Measurements from ENCODE around the gene CRHR2.

CRHR2 gene

DNA sequence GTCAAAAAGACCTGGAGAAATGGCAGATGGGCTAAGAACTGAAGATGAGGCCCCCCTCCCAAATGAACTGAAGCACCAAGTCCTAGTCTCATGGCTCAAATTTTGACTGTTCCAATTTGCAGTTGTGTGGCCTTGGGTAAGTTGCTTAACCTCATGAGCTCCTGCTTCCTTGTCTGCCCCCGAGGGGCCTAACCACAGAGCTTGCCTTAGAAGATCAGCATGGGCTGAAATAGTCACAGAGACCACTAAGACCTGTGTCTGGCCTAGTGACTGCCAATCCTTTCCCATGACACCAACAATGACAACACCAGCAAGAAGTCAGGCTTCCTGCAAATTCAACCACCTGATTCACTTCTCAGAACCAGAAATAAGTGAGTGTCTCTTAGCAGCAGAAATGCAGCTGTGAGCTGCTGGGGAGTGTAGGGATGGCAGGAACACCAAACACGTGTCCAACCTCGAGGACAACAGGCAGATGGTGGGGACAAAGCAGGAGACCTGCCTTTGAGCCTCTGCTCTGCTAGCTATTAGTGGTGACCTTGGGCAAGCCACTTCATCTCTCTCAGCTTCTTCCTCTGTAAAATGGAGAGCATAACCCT, 23.7 kb downstream of the CRHR2 start:
- no peaks in the 10 kb centered on the region for H3K36me3 Mint-ChIP-seq (ENCODE audit: low read depth)
- DNase-seq (no peak), ATAC-seq (no peak)
- H3K27me3 Mint-ChIP-seq: no peaks in the 10 kb centered on the region
- H3K27ac Mint-ChIP-seq: no peak overlapping the region
- H3K4me1 Mint-ChIP-seq: no peaks in the 10 kb centered on the region
- H3K9me3 Mint-ChIP-seq: no peaks in the 10 kb centered on the region
- H3K4me3 Mint-ChIP-seq: no peak overlapping the region

- Mint-ChIP-seq H3K4me1 (no peaks in the 10 kb centered on the region), H3K36me3 (ENCODE audit: low read depth) (no peaks in the 10 kb centered on the region), H3K9me3 (no peaks in the 10 kb centered on the region), H3K27ac (no peak overlapping the region), H3K27me3 (no peaks in the 10 kb centered on the region), H3K4me3 (no peak overlapping the region)
- ATAC-seq (no peak), DNase-seq (no peak)
These were observed 25.1 kb downstream of the CRHR2 start for GRCh38 chr7:30657131-30657530.

- H3K4me3 Mint-ChIP-seq: no peak overlapping the region
- no peaks in the 10 kb centered on the region for H3K9me3 Mint-ChIP-seq
- H3K36me3 Mint-ChIP-seq (ENCODE audit: low read depth): no peaks in the 10 kb centered on the region
- no peaks in the 10 kb centered on the region for H3K27me3 Mint-ChIP-seq
- no peaks in the 10 kb centered on the region for H3K4me1 Mint-ChIP-seq
- ATAC-seq: no peak
- DNase-seq: no peak
- no peak overlapping the region for H3K27ac Mint-ChIP-seq
These were observed 26.0 kb downstream of the CRHR2 start for GRCh38 chr7:30656006-30656957.

DNA sequence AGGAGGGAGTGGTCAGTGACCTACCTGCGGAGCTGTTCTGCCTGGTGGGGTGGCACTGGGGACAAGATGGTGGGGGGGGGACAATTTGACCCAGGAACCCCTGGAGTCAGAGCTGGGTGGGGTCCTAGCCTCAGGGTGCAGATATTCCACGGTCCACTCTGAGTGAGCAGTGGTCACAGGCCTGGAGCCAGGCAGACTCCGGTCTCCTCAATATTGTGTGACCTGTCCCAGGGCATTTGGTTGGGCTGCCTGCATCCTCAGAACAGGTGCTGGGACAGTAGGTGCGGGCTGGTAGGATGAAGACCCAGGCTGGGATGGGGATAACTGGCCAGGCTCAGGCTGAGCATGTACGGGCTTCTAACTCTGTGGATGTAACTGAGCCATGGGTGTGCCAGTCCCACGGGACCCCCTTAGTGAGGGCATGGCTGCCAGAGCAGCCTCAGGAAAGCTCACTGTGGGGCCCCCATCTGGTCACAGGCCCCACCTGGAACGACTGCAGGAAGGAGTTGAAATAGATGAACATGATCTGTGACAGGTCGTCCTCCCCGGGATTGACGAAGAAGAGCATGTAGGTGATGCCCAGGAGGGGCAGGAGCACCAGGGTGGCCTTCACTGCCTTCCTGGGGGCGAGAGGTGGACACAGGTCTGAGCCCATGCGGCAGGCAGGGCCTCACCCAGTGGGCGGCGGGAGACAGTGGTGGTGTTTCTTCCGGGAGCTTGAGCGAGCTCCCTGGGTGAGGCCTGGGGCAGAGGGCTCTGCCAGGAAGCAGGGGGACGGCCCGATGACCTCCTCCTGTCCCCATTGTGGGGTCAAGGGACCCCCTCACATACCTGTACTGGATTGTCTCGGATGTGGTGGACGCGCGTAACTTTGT, 26.9 kb downstream of the CRHR2 start:
- DNase-seq: no peak
- Mint-ChIP-seq H3K27me3 (no peaks in the 10 kb centered on the region), H3K36me3 (ENCODE audit: low read depth) (no peaks in the 10 kb centered on the region), H3K4me1 (no peaks in the 10 kb centered on the region), H3K27ac (no peak overlapping the region), H3K4me3 (no peak overlapping the region), H3K9me3 (no peaks in the 10 kb centered on the region)
- ATAC-seq: no peak

GRCh38 chr7:30654296-30655090, 27.8 kb downstream of the CRHR2 start:
- ATAC-seq (no peak), DNase-seq (no peak)
- H3K27me3 Mint-ChIP-seq: no peaks in the 10 kb centered on the region
- no peaks in the 10 kb centered on the region for H3K9me3 Mint-ChIP-seq
- no peaks in the 10 kb centered on the region for H3K4me1 Mint-ChIP-seq
- H3K4me3 Mint-ChIP-seq: no peak overlapping the region
- no peaks in the 10 kb centered on the region for H3K36me3 Mint-ChIP-seq (ENCODE audit: low read depth)
- H3K27ac Mint-ChIP-seq: no peak overlapping the region

DNA sequence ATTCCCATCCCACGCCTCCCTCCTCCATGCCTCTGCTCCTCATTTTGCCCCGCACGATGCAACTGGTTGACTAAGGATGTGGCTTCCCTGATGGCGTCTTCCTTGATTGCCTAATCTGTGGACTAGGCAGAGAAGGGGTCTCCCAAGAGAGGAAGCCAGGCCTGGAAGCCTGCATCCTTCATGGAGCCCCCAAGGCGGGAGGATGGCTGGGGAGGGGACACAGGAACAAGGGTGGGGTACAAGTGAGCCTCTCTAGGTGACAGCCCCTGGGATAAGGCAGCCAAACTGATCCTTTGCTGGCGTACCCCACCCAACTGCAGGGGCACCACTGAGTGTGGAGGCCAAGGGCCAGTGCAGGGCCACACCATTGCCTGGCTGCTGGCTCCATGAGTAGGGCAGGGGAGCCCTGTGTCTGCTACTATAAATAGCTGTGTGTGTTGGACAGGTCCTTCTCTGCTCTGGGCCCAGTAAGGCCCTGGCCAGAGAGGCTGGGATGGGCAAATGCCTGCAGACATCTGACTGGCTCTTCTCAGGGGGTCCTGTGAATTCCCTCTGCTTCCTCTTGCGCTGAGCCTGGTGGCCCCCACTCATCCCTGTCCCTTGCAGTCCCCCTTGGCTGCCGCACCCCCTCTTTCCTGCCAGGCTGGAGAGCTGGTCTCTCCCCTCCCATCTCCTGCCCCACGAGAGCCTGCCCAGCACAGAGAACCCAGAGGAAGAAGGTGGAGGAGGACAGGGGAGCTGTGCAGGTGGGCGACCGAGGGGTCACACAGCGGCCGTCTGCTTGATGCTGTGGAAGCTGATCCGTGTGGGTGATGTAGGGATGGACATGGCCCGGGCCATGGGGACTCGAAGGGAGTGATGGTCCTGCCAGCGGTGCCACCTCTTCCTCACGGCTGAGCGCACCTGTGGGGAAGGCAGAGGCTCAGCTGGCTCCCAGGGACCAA, 29.3 kb downstream of the CRHR2 start:
- Mint-ChIP-seq H3K27ac (no peak overlapping the region), H3K27me3 (no peaks in the 10 kb centered on the region), H3K4me1 (no peaks in the 10 kb centered on the region), H3K9me3 (no peaks in the 10 kb centered on the region), H3K4me3 (no peak overlapping the region), H3K36me3 (ENCODE audit: low read depth) (no peaks in the 10 kb centered on the region)
- ATAC-seq (no peak), DNase-seq (no peak)

- DNase-seq: no peak
- Mint-ChIP-seq H3K27ac (no peak overlapping the region), H3K9me3 (no peaks in the 10 kb centered on the region), H3K4me3 (no peak overlapping the region), H3K36me3 (ENCODE audit: low read depth) (no peaks in the 10 kb centered on the region), H3K4me1 (no peaks in the 10 kb centered on the region), H3K27me3 (no peaks in the 10 kb centered on the region)
- ATAC-seq: no peak
These were observed 30.1 kb downstream of the CRHR2 start for GRCh38 chr7:30652132-30652531.

- H3K9me3 Mint-ChIP-seq: no peaks in the 10 kb centered on the region
- peaks cover 3% of the 10 kb centered on the region for H3K36me3 Mint-ChIP-seq (ENCODE audit: low read depth)
- H3K27ac Mint-ChIP-seq: no peak overlapping the region
These were observed 31.8 kb downstream of the CRHR2 start for GRCh38 chr7:30650421-30650808.

DNA sequence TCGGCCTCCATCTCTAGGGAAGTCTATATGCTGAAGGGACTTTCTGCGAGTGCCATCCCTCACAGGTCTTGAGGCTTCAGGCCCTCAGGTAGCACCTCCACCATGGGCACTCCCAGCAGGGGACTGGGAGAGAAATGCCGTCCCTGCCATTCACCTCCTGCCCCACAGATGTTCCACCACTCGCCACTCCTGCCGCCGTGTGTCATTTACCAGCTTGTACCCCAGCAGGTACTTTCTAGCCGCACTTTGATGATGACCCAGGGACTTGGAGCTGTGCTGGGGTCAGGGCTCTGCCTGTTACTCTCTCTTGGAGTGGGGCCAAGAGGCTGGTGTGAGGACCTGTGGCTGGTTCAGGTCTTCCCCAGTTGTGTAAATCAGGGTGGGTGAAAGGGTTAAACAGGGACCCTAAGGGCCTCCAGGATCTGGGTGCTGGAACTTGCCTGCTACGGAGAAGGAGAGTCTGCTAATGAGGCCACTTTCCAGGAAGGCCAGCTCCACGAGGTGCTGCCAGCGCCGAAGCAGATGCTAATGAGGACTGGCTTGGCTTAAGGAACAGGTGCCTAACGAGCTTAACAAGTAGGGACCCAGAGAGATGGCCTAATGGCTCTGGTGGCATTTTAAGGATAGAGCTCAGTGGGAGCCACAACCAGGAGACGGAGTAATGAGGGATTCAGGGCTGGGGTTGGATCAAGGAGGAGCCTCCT, 32.4 kb downstream of the CRHR2 start:
- Mint-ChIP-seq H3K27me3 (no peaks in the 10 kb centered on the region), H3K9me3 (no peaks in the 10 kb centered on the region), H3K4me1 (no peaks in the 10 kb centered on the region), H3K36me3 (ENCODE audit: low read depth) (peaks cover 6% of the 10 kb centered on the region), H3K4me3 (no peak overlapping the region), H3K27ac (no peak overlapping the region)
- ATAC-seq: no peak
- no peak for DNase-seq

More at GRCh38 chr7:30650421-30650808, 31.8 kb downstream of the CRHR2 start:
- H3K4me1 Mint-ChIP-seq: no peaks in the 10 kb centered on the region
- ATAC-seq (no peak), DNase-seq (no peak)
- no peak overlapping the region for H3K4me3 Mint-ChIP-seq
- H3K27me3 Mint-ChIP-seq: no peaks in the 10 kb centered on the region

DNA sequence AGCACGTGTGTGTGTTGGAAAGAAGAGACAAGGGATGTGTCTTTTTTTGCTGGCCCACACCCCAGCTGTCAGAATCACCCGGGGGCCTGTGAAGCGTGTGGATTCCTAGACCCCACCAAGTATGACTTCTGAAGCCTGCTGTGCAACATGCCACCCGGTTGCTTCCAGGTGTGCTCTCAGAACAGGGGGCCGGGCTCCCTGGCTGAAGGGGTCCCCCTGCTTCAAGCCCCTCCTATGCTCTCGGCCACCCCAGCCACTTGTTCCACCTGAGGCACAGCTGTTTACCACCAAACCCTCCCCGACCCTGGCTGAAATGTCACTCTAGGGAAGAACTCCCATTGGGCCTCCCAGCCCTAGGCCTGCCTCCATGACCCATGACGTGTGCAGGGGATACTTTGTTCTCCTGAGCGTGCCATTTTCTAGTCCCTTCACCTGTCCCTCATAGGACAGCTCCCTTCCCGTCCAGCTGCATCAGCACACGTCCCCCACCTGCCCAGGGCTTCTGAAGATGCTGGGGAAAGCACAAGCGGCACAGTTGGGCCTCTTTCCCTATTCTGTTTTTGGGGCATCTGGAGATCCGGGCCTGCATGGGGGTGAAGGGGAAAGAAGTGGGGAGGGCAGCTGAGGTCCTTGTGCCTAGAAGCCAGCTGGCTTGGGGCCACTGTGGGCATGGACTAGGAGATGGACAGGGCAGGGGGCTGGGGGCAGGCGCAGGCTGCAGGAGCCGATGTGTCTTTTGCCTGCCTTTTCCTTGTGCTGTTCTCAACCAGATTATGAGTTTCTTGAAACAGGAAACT, 33.3 kb downstream of the CRHR2 start:
- peaks cover 11% of the 10 kb centered on the region for H3K36me3 Mint-ChIP-seq (ENCODE audit: low read depth)
- H3K27me3 Mint-ChIP-seq: no peaks in the 10 kb centered on the region
- DNase-seq (no peak), ATAC-seq (no peak)
- H3K4me1 Mint-ChIP-seq: no peaks in the 10 kb centered on the region
- no peaks in the 10 kb centered on the region for H3K9me3 Mint-ChIP-seq
- H3K27ac Mint-ChIP-seq: no peak overlapping the region
- no peak overlapping the region for H3K4me3 Mint-ChIP-seq

DNA sequence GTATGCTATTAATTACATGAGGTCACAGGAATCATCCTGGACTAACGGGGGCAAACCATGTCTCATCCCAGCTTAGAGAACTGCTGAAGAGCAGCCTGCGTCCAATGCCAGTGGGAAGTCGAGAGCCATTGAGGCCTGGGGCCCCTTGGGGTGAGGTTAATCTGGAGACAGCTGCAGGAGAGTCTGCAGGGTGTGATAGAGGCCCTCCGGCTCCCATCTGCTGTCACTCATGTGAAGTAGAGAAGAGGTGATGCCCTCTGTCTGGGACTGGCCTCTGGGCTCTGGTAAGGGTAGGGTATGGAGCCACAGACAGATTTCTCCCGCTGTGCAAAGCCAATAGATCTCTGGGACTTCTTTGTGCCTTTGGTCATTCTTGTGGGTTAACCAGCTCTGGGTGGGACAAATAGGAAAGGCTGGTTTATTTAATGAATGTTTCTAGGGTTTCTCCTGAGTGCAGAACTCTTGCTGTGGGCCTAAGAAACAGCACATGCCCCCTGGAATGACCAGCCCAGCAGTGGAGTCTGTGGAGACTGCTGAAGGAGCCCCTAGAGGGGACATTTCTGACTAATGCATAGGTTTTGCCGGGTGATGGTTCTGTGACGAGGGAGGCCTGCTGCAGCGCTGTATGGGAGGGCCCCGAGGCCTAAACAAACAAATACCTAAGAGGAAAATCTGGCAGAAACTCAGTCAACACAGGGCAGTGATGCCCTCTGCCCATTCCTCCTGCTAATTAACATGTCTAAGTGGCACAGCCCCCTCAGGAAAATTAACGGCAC, 34.5 kb downstream of the CRHR2 start:
- ATAC-seq (no peak), DNase-seq (no peak)
- Mint-ChIP-seq H3K4me3 (no peak overlapping the region), H3K27ac (no peak overlapping the region), H3K36me3 (ENCODE audit: low read depth) (peaks cover 19% of the 10 kb centered on the region), H3K9me3 (no peaks in the 10 kb centered on the region), H3K27me3 (no peaks in the 10 kb centered on the region), H3K4me1 (no peaks in the 10 kb centered on the region)

DNA sequence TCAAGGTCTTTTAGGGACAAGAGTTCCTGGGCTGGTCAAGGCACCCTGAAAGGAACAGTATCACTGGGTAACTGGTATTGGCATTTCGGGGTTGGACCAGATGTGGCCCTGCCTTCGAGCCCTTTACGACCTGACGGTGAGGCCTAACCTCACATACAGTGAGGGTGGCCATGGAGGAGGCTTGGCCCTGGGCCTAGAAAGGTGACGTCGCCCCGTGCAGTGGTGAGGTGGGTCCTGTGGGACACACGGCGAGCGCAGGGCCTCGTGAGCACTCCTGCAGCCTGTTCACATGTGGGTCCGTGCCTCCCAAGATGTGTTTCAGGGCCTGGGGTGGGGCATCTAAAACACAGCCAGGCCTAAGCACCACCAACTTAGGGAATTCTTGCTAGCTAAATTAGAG, 36.1 kb downstream of the CRHR2 start:
- DNase-seq: no peak

More for the DNA sequence above, 36.1 kb downstream of the CRHR2 start:
- no peak overlapping the region for H3K27ac Mint-ChIP-seq
- no peaks in the 10 kb centered on the region for H3K9me3 Mint-ChIP-seq
- H3K4me1 Mint-ChIP-seq: no peaks in the 10 kb centered on the region
- ATAC-seq: no peak
- peaks cover 23% of the 10 kb centered on the region for H3K36me3 Mint-ChIP-seq (ENCODE audit: low read depth)
- H3K27me3 Mint-ChIP-seq: no peaks in the 10 kb centered on the region
- no peak overlapping the region for H3K4me3 Mint-ChIP-seq

All from activated naive CD8-positive, alpha-beta T cell treated with anti-CD3 and anti-CD28 coated beads, Interleukin-2, amount 50 U/mL, for 24 hours (primary cell).